Upper lobe of right lung (tissue), 1 donor: ENCODE measurements around the gene LTB. TPM values are rescaled to one million over a fixed set of nuclear protein-coding genes. Genes with fewer than 3 reads are reported as not detected.
A peak's percentile ranks its signal among the peaks of the same experiment; 100 is the strongest.

Source experiments
- ATAC-seq: fragments of 200-7000 bp; cut with Tn5 transposase; one replicate; pipeline ENCODE4 v1.9.1; 2020; ENCODE audit warnings: mild to moderate bottlenecking, moderate library complexity
- DNase-seq: peaks from one replicate; pipeline ENCODE4 v3.0.0-alpha.2; 2020
- H3K27ac ChIP-seq: fragments of 200-600 bp; one replicate; pipeline ENCODE4 v1.8.0; 2022
- H3K27me3 ChIP-seq: fragments of 200-600 bp; one replicate; pipeline ENCODE4 v1.8.0; 2022; ENCODE audit warnings: mild to moderate bottlenecking
- H3K36me3 ChIP-seq: fragments of 200-600 bp; one replicate; pipeline ENCODE4 v1.8.0; 2022
- H3K4me1 ChIP-seq: fragments of 200-600 bp; one replicate; pipeline ENCODE4 v1.8.0; 2022
- H3K4me3 ChIP-seq: fragments of 200-600 bp; one replicate; pipeline ENCODE4 v1.8.0; 2022; ENCODE audit warnings: mild to moderate bottlenecking
- H3K9me3 ChIP-seq: fragments of 200-600 bp; one replicate; pipeline ENCODE4 v1.8.0; 2022
- CTCF ChIP-seq: fragments of 200-600 bp; IDR thresholded peaks from one replicate; pipeline ENCODE4 v1.8.0; 2022; ENCODE audit warnings: antibody characterized with exemption
- intact Hi-C: fragments of 100-400 bp; cut with DNase I; formaldehyde crosslinking; loops from one replicate; pipeline ENCODE4 v1.11.0; 2022
- total RNA-seq: library from RNA; stranded (reverse); fragmentation: NEBNext Ultra II Directional; extraction: Animal tissue kit (Norgen Biotek cat#: 25700); gene quantifications from one replicate; pipeline ENCODE4 v1.2.1, GENCODE V29; 2021
- donor health status: DM: no; HTN: yes; CAD: no; lungs with severe emphysema.

The LTB gene
- total RNA-seq, 1 donor from 2014 or later: 6.2 TPM

- H3K36me3 ChIP-seq: no peaks in the 10 kb centered on the region
- no peaks in the 10 kb centered on the region for H3K27me3 ChIP-seq
- intact Hi-C loops: no loop called here
- TF ChIP-seq CTCF: no peak
- H3K9me3 ChIP-seq: no peaks in the 10 kb centered on the region
- H3K4me3 ChIP-seq: peak overlapping the region; percentile 48
- H3K4me1 ChIP-seq: peaks cover 7% of the 10 kb centered on the region
- ATAC-seq: no peak
- H3K27ac ChIP-seq: no peak overlapping the region
- no peak for DNase-seq
Measured at GRCh38 chr6:31576897-31577578, 5.2 kb downstream of the LTB start.

GRCh38 chr6:31575952-31576685, 6.1 kb downstream of the LTB start:
- intact Hi-C loops: no loop called here
- Histone ChIP-seq H3K27me3 (no peaks in the 10 kb centered on the region), H3K4me1 (no peaks in the 10 kb centered on the region), H3K36me3 (no peaks in the 10 kb centered on the region), H3K9me3 (no peaks in the 10 kb centered on the region), H3K4me3 (peak overlapping the region; percentile 48), H3K27ac (peak overlapping the region; percentile 55)
- DNase-seq (no peak), ATAC-seq (no peak)
- TF ChIP-seq CTCF: no peak

- TF ChIP-seq CTCF: no peak
- no peaks in the 10 kb centered on the region for H3K36me3 ChIP-seq
- intact Hi-C loops: no loop called here
- no peaks in the 10 kb centered on the region for H3K27me3 ChIP-seq
- no peaks in the 10 kb centered on the region for H3K9me3 ChIP-seq
- H3K4me1 ChIP-seq: no peaks in the 10 kb centered on the region
- H3K27ac ChIP-seq: peak within 1 kb of the TSS; percentile 55
- DNase-seq (peak; percentile 69), ATAC-seq (peak; percentile 71)
- peak within 1 kb of the TSS; percentile 48 for H3K4me3 ChIP-seq
Measured at GRCh38 chr6:31575335-31575901, 6.8 kb downstream of the LTB start, which contains the start of gene TNF. TNF (plus strand) TSS chr6:31575565; CDS start chr6:31575742, 177 bp downstream.

GRCh38 chr6:31574106-31575061, 7.8 kb downstream of the LTB start:
- ATAC-seq (no peak), DNase-seq (no peak)
- no peak for TF ChIP-seq CTCF
- Histone ChIP-seq H3K27ac (peak overlapping the region; percentile 17), H3K27me3 (no peaks in the 10 kb centered on the region), H3K4me1 (no peaks in the 10 kb centered on the region), H3K9me3 (no peaks in the 10 kb centered on the region), H3K36me3 (no peaks in the 10 kb centered on the region), H3K4me3 (no peak overlapping the region)
- intact Hi-C loops: no loop called here
